Measurements from ENCODE around the gene PTPRG.

PTPRG gene

DNA sequence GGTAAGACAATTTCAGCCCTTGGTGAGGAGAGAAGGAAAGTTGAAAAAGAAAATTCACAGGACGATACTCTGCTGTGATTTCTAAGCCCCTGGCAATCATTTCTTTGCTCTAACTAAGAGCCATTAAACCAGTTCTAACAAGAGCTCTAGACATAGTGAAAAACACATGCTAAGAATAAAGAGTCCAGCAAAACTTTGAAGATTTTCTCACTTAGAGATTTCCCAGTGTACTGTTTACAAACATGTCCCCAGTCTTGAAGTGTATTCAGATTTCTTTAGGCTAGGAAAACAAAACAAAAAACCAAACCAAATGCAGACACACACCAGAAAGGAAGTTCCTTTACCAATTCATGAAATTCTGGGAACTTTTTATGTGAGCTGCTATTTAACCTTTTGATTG lies 325.8 kb downstream of the PTPRG start:
- H3K27me3 ChIP-seq (ENCODE audit: control insufficient read depth, insufficient read depth, low read length): no peaks in the 10 kb centered on the region
- H3K9me3 ChIP-seq (ENCODE audit: control insufficient read depth, low read length): no peaks in the 10 kb centered on the region
- no peak overlapping the region for H3K9ac ChIP-seq
- H3K4me2 ChIP-seq (ENCODE audit: low read length): no peak overlapping the region
- no peaks in the 10 kb centered on the region for H3K4me1 ChIP-seq
- H3K36me3 ChIP-seq (ENCODE audit: control insufficient read depth, insufficient read depth, low read length): no peaks in the 10 kb centered on the region
- TF ChIP-seq, protein P1, sequence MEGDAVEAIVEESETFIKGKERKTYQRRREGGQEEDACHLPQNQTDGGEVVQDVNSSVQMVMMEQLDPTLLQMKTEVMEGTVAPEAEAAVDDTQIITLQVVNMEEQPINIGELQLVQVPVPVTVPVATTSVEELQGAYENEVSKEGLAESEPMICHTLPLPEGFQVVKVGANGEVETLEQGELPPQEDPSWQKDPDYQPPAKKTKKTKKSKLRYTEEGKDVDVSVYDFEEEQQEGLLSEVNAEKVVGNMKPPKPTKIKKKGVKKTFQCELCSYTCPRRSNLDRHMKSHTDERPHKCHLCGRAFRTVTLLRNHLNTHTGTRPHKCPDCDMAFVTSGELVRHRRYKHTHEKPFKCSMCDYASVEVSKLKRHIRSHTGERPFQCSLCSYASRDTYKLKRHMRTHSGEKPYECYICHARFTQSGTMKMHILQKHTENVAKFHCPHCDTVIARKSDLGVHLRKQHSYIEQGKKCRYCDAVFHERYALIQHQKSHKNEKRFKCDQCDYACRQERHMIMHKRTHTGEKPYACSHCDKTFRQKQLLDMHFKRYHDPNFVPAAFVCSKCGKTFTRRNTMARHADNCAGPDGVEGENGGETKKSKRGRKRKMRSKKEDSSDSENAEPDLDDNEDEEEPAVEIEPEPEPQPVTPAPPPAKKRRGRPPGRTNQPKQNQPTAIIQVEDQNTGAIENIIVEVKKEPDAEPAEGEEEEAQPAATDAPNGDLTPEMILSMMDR (IDR thresholded peaks at IDR 0.05): no peak
- H3K27ac ChIP-seq: no peak overlapping the region
- H3K79me2 ChIP-seq: peaks cover 44% of the 10 kb centered on the region
- H3K4me3 ChIP-seq (ENCODE audit: low read depth, low read length): no peak overlapping the region
- H2AFZ ChIP-seq: no peak overlapping the region

GRCh38 chr3:61889259-61889658 lies 327.9 kb downstream of the PTPRG start:
- H3K36me3 ChIP-seq (ENCODE audit: control insufficient read depth, insufficient read depth, low read length): no peaks in the 10 kb centered on the region
- H3K27ac ChIP-seq: no peak overlapping the region
- no peaks in the 10 kb centered on the region for H3K9me3 ChIP-seq (ENCODE audit: control insufficient read depth, low read length)
- no peaks in the 10 kb centered on the region for H3K27me3 ChIP-seq (ENCODE audit: control insufficient read depth, insufficient read depth, low read length)
- TF ChIP-seq, protein P1 (IDR thresholded peaks at IDR 0.05): no peak
- no peak overlapping the region for H3K4me2 ChIP-seq (ENCODE audit: low read length)
- no peaks in the 10 kb centered on the region for H3K4me1 ChIP-seq
- H3K79me2 ChIP-seq: peaks cover 38% of the 10 kb centered on the region
- H3K9ac ChIP-seq: no peak overlapping the region
- no peak overlapping the region for H2AFZ ChIP-seq
- no peak overlapping the region for H3K4me3 ChIP-seq (ENCODE audit: low read depth, low read length)

GRCh38 chr3:61890167-61890566 lies 328.8 kb downstream of the PTPRG start:
- Histone ChIP-seq H3K27ac (no peak overlapping the region), H3K27me3 (ENCODE audit: control insufficient read depth, insufficient read depth, low read length) (no peaks in the 10 kb centered on the region), H3K79me2 (peaks cover 37% of the 10 kb centered on the region), H3K4me2 (ENCODE audit: low read length) (no peak overlapping the region), H2AFZ (no peak overlapping the region), H3K4me3 (ENCODE audit: low read depth, low read length) (no peak overlapping the region), H3K4me1 (peaks cover 9% of the 10 kb centered on the region), H3K9ac (no peak overlapping the region), H3K36me3 (ENCODE audit: control insufficient read depth, insufficient read depth, low read length) (no peaks in the 10 kb centered on the region), H3K9me3 (ENCODE audit: control insufficient read depth, low read length) (no peaks in the 10 kb centered on the region)
- TF ChIP-seq, protein P1 (IDR thresholded peaks at IDR 0.05): no peak

- TF ChIP-seq, protein P1 (IDR thresholded peaks at IDR 0.05): no peak
- no peaks in the 10 kb centered on the region for H3K27me3 ChIP-seq (ENCODE audit: control insufficient read depth, insufficient read depth, low read length)
- peaks cover 35% of the 10 kb centered on the region for H3K79me2 ChIP-seq
- no peak overlapping the region for H3K27ac ChIP-seq
- H3K9ac ChIP-seq: no peak overlapping the region
- no peak overlapping the region for H3K4me3 ChIP-seq (ENCODE audit: low read depth, low read length)
- H3K9me3 ChIP-seq (ENCODE audit: control insufficient read depth, low read length): no peaks in the 10 kb centered on the region
- H3K36me3 ChIP-seq (ENCODE audit: control insufficient read depth, insufficient read depth, low read length): no peaks in the 10 kb centered on the region
- peaks cover 11% of the 10 kb centered on the region for H3K4me1 ChIP-seq
- no peak overlapping the region for H3K4me2 ChIP-seq (ENCODE audit: low read length)
- no peak overlapping the region for H2AFZ ChIP-seq
These were observed 329.2 kb downstream of the PTPRG start for GRCh38 chr3:61890586-61890985.

DNA sequence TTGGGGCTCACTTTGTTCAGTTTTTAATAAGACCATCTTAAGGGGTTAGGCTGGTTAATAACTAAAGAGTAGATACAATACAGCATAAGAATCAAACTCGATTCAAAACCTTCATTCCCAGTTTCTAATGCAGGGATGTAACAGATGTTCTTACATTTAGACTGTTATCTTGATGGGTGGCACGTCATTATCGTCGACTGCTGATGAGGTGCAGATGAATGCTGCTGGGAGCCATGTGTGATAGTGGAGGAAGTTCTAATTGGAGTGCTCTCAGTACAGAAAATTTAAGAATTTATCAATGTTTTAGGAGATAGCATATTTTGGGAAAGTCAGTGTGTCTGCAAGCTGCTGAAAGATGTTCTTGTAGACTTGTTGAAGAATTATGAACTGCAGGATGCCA lies 331.5 kb downstream of the PTPRG start:
- TF ChIP-seq, protein P1 (IDR thresholded peaks at IDR 0.05): no peak
- H3K4me2 ChIP-seq (ENCODE audit: low read length): no peak overlapping the region
- no peaks in the 10 kb centered on the region for H3K27me3 ChIP-seq (ENCODE audit: control insufficient read depth, insufficient read depth, low read length)
- no peaks in the 10 kb centered on the region for H3K9me3 ChIP-seq (ENCODE audit: control insufficient read depth, low read length)
- H3K27ac ChIP-seq: no peak overlapping the region
- H3K4me1 ChIP-seq: peaks cover 11% of the 10 kb centered on the region
- no peaks in the 10 kb centered on the region for H3K36me3 ChIP-seq (ENCODE audit: control insufficient read depth, insufficient read depth, low read length)
- H2AFZ ChIP-seq: no peak overlapping the region
- no peak overlapping the region for H3K4me3 ChIP-seq (ENCODE audit: low read depth, low read length)
- no peak overlapping the region for H3K9ac ChIP-seq
- peaks cover 37% of the 10 kb centered on the region for H3K79me2 ChIP-seq

Measured in parathyroid adenoma (tissue), 2 donors.